Colon (tissue), 2 donors: ENCODE measurements around the gene PPP1R3F.

Source experiments
- FAIRE-seq: peaks from 2 replicates; lab custom pipeline; 2012; peaks lifted over from hg19 to GRCh38; lab: Jason Lieb, UNC
- donor health status: control.
- donor health status: control.

The PPP1R3F gene

GRCh38 chrX:49250066-49250465 is 19.5 kb upstream of the PPP1R3F start:
- no peak for FAIRE-seq

- FAIRE-seq, result no peak
Measured at GRCh38 chrX:49250578-49250977, 19.0 kb upstream of the PPP1R3F start.

GRCh38 chrX:49251325-49251724 is 18.3 kb upstream of the PPP1R3F start:
- FAIRE-seq, result no peak

- no peak for FAIRE-seq
Measured at GRCh38 chrX:49254639-49255038, 15.0 kb upstream of the PPP1R3F start.

GRCh38 chrX:49256268-49256995 is 13.2 kb upstream of the PPP1R3F start:
- FAIRE-seq, result no peak

GRCh38 chrX:49257074-49257790 is 12.4 kb upstream of the PPP1R3F start:
- FAIRE-seq, result no peak

GRCh38 chrX:49257846-49258748 is 11.5 kb upstream of the PPP1R3F start:
- no peak for FAIRE-seq

- no peak for FAIRE-seq
Measured at GRCh38 chrX:49258749-49259124, 10.9 kb upstream of the PPP1R3F start.

GRCh38 chrX:49260221-49260985 is 9.2 kb upstream of the PPP1R3F start:
- FAIRE-seq, result no peak

- FAIRE-seq, result no peak
Measured at GRCh38 chrX:49262603-49263002, 7.0 kb upstream of the PPP1R3F start.

GRCh38 chrX:49263631-49264030 is 6.0 kb upstream of the PPP1R3F start:
- FAIRE-seq, result no peak

GRCh38 chrX:49264460-49264859 is 5.1 kb upstream of the PPP1R3F start, which contains the start of gene FOXP3:
TSS of gene FOXP3 (minus strand) at chrX:49264710. CDS start at chrX:49258505, 6,205 bp downstream.
- no peak for FAIRE-seq

GRCh38 chrX:49266523-49267445 is 2.8 kb upstream of the PPP1R3F start:
- no peak for FAIRE-seq

- FAIRE-seq, result no peak
Measured at GRCh38 chrX:49268702-49269009, 937 bp upstream of the PPP1R3F start.

GRCh38 chrX:49269010-49269766 is 405 bp upstream of the PPP1R3F start:
- peak; percentile 89 for FAIRE-seq

GRCh38 chrX:49270249-49270921 is 792 bp downstream of the PPP1R3F start:
- FAIRE-seq, result no peak

- no peak for FAIRE-seq
Measured at GRCh38 chrX:49271341-49271740, 1.7 kb downstream of the PPP1R3F start.

GRCh38 chrX:49272421-49272820 is 2.8 kb downstream of the PPP1R3F start:
- FAIRE-seq, result no peak

- no peak for FAIRE-seq
Measured at GRCh38 chrX:49273181-49273727, 3.7 kb downstream of the PPP1R3F start.
